Spinal cord (tissue), 10 donors: ENCODE results near the gene PKNOX2. TPM values are rescaled to one million over a fixed set of nuclear protein-coding genes. Genes with fewer than 3 reads are reported as not detected.

Experiments
- DNase-seq, 6 donors: peaks; one replicate each; pipeline versions ENCODE4 v3.0.0 to v3.0.0-alpha.2; 2013 to 2015; ENCODE audit warnings: low spot score in 6 of 6, low read depth in 4 of 6
- H3K27ac ChIP-seq: one replicate; pipeline ENCODE4 v1.5.1; 2013; ENCODE audit warnings: low read depth, low read length, control low read depth
- H3K27me3 ChIP-seq: one replicate; pipeline ENCODE4 v1.6.1; 2013; ENCODE audit warnings: low read length; ENCODE audit not compliant: control insufficient read depth, insufficient read depth
- H3K36me3 ChIP-seq: one replicate; pipeline ENCODE4 v1.6.1; 2013; ENCODE audit warnings: low read length; ENCODE audit not compliant: control insufficient read depth, insufficient read depth
- H3K4me1 ChIP-seq: one replicate; pipeline ENCODE4 v1.6.1; 2013; ENCODE audit warnings: low read length; ENCODE audit not compliant: control insufficient read depth, insufficient read depth
- H3K4me3 ChIP-seq: one replicate; pipeline ENCODE4 v1.5.1; 2013; ENCODE audit warnings: low read depth, low read length, control low read depth
- H3K9me3 ChIP-seq: one replicate; pipeline ENCODE4 v1.6.1; 2013; ENCODE audit warnings: low read length; ENCODE audit not compliant: control insufficient read depth, insufficient read depth
- WGBS: methylation state at CpG from one replicate; pipeline ENCODE4 v1.1.5; 2013; ENCODE audit warnings: missing lambda C conversion rate; ENCODE audit not compliant: insufficient coverage; 5-methylcytosine and 5-hydroxymethylcytosine counted together
- polyA plus RNA-seq, 2 donors: library from polyadenylated mRNA; unstranded; fragments of 120-200 nt; gene quantifications; one replicate each; pipeline ENCODE4 v1.2.1, GENCODE V29; 2013; ENCODE audit not compliant: insufficient read length in 2 of 2
- total RNA-seq, 2 donors: library from RNA; depleted of rRNA in 1 of 2; stranded (reverse); fragments of 120-200 nt in 1 of 2; fragments of >200 nt in 1 of 2; gene quantifications; one replicate each; pipeline versions ENCODE4 v1.2.3 to v1.2.4, GENCODE V29; 2013 to 2014
- donor health status: healthy.

Gene PKNOX2
- total and polyA plus RNA-seq, 4 donors = 10.6 to 41.2 (median 26.6) TPM

- Histone ChIP-seq H3K4me3 (no peak overlapping the region), H3K27ac (no peak overlapping the region), H3K27me3 (no peaks in the 10 kb centered on the region), H3K9me3 (no peaks in the 10 kb centered on the region), H3K4me1 (peaks cover 33% of the 10 kb centered on the region), H3K36me3 (peaks cover 4% of the 10 kb centered on the region)
- WGBS = 91% methylated on average over 9 of the region's 9 CpGs
- DNase-seq = no peak
Observed at GRCh38 chr11:125380756-125381445, 216.3 kb downstream of the PKNOX2 start.

GRCh38 chr11:125381499-125382044 lies 217.0 kb downstream of the PKNOX2 start:
- no peak overlapping the region for H3K4me3 ChIP-seq
- H3K36me3 ChIP-seq = peaks cover 4% of the 10 kb centered on the region
- peaks cover 28% of the 10 kb centered on the region for H3K4me1 ChIP-seq
- H3K27me3 ChIP-seq = no peaks in the 10 kb centered on the region
- no peaks in the 10 kb centered on the region for H3K9me3 ChIP-seq
- 79% methylated on average over 7 of the region's 7 CpGs for WGBS
- DNase-seq = peak in 1 of 6 donors; percentile 55
- no peak overlapping the region for H3K27ac ChIP-seq

- Histone ChIP-seq H3K27me3 (no peaks in the 10 kb centered on the region), H3K4me3 (no peak overlapping the region), H3K36me3 (peaks cover 12% of the 10 kb centered on the region), H3K4me1 (peaks cover 25% of the 10 kb centered on the region), H3K9me3 (no peaks in the 10 kb centered on the region), H3K27ac (no peak overlapping the region)
- 67% methylated on average over 2 of the region's 12 CpGs for WGBS
- peak in 1 of 6 donors; percentile 84 for DNase-seq
Observed at GRCh38 chr11:125382314-125382791, 217.8 kb downstream of the PKNOX2 start.

- H3K4me1 ChIP-seq = peaks cover 24% of the 10 kb centered on the region
- peaks cover 14% of the 10 kb centered on the region for H3K36me3 ChIP-seq
- H3K9me3 ChIP-seq = no peaks in the 10 kb centered on the region
- H3K27me3 ChIP-seq = no peaks in the 10 kb centered on the region
- H3K27ac ChIP-seq = no peak overlapping the region
- no peak overlapping the region for H3K4me3 ChIP-seq
- no peak for DNase-seq
- 51% methylated on average over 6 of the region's 8 CpGs for WGBS
Observed at GRCh38 chr11:125382822-125383221, 218.3 kb downstream of the PKNOX2 start.

GRCh38 chr11:125384825-125385224 lies 220.3 kb downstream of the PKNOX2 start:
- Histone ChIP-seq H3K36me3 (peaks cover 26% of the 10 kb centered on the region), H3K4me1 (peaks cover 20% of the 10 kb centered on the region), H3K27me3 (no peaks in the 10 kb centered on the region), H3K9me3 (no peaks in the 10 kb centered on the region), H3K27ac (no peak overlapping the region), H3K4me3 (no peak overlapping the region)
- DNase-seq = no peak
- 99% methylated on average over 4 of the region's 4 CpGs for WGBS

- Histone ChIP-seq H3K4me3 (no peak overlapping the region), H3K27me3 (no peaks in the 10 kb centered on the region), H3K4me1 (no peaks in the 10 kb centered on the region), H3K36me3 (peaks cover 24% of the 10 kb centered on the region), H3K27ac (no peak overlapping the region), H3K9me3 (no peaks in the 10 kb centered on the region)
- no peak for DNase-seq
- 89% methylated on average over 2 of the region's 9 CpGs for WGBS
Observed at GRCh38 chr11:125387901-125388300, 223.3 kb downstream of the PKNOX2 start.

GRCh38 chr11:125388611-125389010 lies 224.1 kb downstream of the PKNOX2 start:
- H3K27me3 ChIP-seq = no peaks in the 10 kb centered on the region
- DNase-seq = no peak
- H3K4me3 ChIP-seq = no peak overlapping the region
- 80% methylated on average over 7 of the region's 7 CpGs for WGBS
- H3K4me1 ChIP-seq = no peaks in the 10 kb centered on the region
- peaks cover 24% of the 10 kb centered on the region for H3K36me3 ChIP-seq
- no peaks in the 10 kb centered on the region for H3K9me3 ChIP-seq
- no peak overlapping the region for H3K27ac ChIP-seq

- H3K36me3 ChIP-seq = peaks cover 24% of the 10 kb centered on the region
- H3K9me3 ChIP-seq = no peaks in the 10 kb centered on the region
- no peak overlapping the region for H3K27ac ChIP-seq
- no peaks in the 10 kb centered on the region for H3K4me1 ChIP-seq
- 91% methylated on average over 15 of the region's 19 CpGs for WGBS
- no peaks in the 10 kb centered on the region for H3K27me3 ChIP-seq
- DNase-seq = no peak
- H3K4me3 ChIP-seq = no peak overlapping the region
Observed at GRCh38 chr11:125389339-125390166, 225.0 kb downstream of the PKNOX2 start.

- Histone ChIP-seq H3K4me3 (no peak overlapping the region), H3K27me3 (no peaks in the 10 kb centered on the region), H3K4me1 (no peaks in the 10 kb centered on the region), H3K27ac (no peak overlapping the region), H3K36me3 (peaks cover 24% of the 10 kb centered on the region), H3K9me3 (no peaks in the 10 kb centered on the region)
- 53% methylated on average over 4 of the region's 5 CpGs for WGBS
- DNase-seq = no peak
Observed at GRCh38 chr11:125390946-125391345, 226.4 kb downstream of the PKNOX2 start.
